ENCODE measurements around the gene ACOXL. TPM values are rescaled to one million over a fixed set of nuclear protein-coding genes. Genes with fewer than 3 reads are reported as not detected.

ACOXL gene
- total RNA-seq, 1 donor from 2014 or later = 0.58 TPM

DNA sequence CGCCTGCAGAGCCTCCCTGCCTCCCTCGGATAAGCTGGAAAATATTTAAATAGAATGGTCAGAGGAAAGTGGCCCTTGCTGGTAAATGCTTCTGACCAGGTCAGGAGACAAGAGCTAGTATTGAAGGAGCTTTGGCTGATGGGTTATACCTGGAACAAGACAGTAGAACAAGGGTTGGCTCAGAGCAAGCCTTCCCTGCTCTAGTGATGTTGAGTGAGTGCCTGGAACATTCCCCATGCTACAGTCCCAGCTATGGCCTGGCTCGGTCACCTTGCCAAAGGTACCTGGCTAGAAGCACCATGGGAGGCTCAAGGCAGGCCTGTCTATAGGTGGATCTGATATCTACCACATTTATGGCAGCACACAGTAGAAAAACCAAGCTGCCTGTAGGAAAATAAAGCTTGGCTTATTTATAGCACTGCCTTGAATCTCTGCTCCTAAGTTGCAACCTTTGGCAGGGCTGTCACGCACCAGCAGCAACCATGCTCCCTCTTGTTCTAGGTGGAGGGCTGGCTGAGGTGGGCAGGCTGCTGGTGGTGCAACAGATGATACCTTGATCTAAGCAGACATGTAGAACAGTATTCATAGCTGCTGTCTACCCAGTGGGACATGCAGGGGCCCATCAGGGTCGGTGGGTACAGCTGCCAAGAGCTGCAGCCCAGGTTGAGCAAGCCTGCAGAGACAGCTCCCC is 321.6 kb downstream of the ACOXL start:
- H3K27me3 ChIP-seq (ENCODE audit: control insufficient read depth, insufficient read depth, low read length) = no peaks in the 10 kb centered on the region
- TF ChIP-seq, protein P1, sequence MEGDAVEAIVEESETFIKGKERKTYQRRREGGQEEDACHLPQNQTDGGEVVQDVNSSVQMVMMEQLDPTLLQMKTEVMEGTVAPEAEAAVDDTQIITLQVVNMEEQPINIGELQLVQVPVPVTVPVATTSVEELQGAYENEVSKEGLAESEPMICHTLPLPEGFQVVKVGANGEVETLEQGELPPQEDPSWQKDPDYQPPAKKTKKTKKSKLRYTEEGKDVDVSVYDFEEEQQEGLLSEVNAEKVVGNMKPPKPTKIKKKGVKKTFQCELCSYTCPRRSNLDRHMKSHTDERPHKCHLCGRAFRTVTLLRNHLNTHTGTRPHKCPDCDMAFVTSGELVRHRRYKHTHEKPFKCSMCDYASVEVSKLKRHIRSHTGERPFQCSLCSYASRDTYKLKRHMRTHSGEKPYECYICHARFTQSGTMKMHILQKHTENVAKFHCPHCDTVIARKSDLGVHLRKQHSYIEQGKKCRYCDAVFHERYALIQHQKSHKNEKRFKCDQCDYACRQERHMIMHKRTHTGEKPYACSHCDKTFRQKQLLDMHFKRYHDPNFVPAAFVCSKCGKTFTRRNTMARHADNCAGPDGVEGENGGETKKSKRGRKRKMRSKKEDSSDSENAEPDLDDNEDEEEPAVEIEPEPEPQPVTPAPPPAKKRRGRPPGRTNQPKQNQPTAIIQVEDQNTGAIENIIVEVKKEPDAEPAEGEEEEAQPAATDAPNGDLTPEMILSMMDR (IDR thresholded peaks at IDR 0.05; ENCODE audit: insufficient read depth, low read length, poor library complexity, severe bottlenecking) = no peak
- DNase-seq (ENCODE audit: low read depth) = no peak
- no peaks in the 10 kb centered on the region for H3K36me3 ChIP-seq (ENCODE audit: control insufficient read depth, insufficient read depth, low read length)
- H3K4me3 ChIP-seq (ENCODE audit: low read depth, low read length) = no peak overlapping the region

DNA sequence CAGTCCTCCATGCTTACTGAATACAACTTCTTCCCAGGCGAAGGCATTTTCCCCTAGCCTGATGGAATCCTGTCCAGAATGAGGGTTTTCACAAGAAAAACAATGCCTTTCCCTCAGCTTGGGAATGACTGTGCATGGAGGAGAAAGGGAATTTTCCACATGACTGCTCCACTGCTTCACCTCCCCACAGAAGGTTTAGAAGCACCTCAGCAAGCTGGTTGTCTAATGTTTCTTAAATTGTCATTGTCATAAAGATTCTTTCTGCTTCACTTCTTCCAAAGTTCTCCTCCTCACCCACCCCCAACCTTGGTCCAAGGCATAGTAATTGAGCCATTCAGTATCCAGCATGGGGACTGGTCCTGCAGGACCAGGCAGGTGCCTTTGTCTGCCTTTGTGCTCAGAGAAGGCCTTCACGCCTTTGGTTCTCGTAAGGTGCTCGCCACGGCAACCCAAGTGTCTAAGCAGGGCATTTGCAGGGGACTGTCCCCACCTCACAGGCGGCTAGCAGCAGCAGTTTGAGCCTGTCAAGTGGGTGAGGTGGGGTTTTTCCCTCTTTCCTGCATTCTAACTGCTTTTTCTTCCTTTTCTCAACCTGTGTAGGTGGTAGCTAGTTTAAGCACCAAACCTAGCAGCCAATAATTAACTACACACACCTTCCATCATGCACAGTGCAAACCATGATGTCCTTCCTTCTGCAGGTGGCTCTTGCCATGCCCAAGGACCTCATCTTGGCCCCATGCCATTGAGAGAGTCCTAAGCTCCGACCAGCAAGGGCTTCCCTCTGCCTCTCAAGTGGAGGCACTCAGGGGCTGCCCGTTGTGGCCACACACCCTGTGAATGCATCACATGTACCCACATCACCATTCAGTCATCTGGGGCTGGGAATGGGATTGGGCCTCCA is 322.7 kb downstream of the ACOXL start:
- peak; percentile 81 for DNase-seq (ENCODE audit: low read depth)
- Histone ChIP-seq H3K27me3 (ENCODE audit: control insufficient read depth, insufficient read depth, low read length) (no peaks in the 10 kb centered on the region), H3K4me3 (ENCODE audit: low read depth, low read length) (no peak overlapping the region), H3K36me3 (ENCODE audit: control insufficient read depth, insufficient read depth, low read length) (no peaks in the 10 kb centered on the region)
- TF ChIP-seq, protein P1 (IDR thresholded peaks at IDR 0.05; ENCODE audit: insufficient read depth, low read length, poor library complexity, severe bottlenecking) = no peak

DNA sequence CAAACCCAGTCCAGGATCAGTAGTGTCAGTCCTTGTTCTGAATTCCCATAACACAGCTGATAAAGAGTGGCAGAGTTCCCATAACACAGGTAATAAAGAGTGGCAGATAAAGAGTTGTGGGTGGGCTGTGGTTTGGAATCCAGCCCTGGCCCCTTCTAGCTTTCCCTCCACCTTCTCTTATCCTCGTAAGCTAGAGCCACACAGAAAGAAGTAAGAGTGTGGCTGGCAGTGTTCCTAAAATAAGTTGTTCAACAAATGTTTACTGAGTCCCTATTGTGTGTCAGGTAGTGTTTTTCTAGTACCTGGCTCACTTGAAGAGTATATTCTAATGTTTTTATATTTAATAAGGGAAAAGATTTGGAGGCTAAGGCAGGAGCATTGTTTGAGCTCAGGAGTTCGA is 323.4 kb downstream of the ACOXL start:
- TF ChIP-seq, protein P1 (IDR thresholded peaks at IDR 0.05; ENCODE audit: insufficient read depth, low read length, poor library complexity, severe bottlenecking) = no peak
- no peak overlapping the region for H3K4me3 ChIP-seq (ENCODE audit: low read depth, low read length)
- H3K36me3 ChIP-seq (ENCODE audit: control insufficient read depth, insufficient read depth, low read length) = no peaks in the 10 kb centered on the region
- H3K27me3 ChIP-seq (ENCODE audit: control insufficient read depth, insufficient read depth, low read length) = no peaks in the 10 kb centered on the region
- no peak for DNase-seq (ENCODE audit: low read depth)

DNA sequence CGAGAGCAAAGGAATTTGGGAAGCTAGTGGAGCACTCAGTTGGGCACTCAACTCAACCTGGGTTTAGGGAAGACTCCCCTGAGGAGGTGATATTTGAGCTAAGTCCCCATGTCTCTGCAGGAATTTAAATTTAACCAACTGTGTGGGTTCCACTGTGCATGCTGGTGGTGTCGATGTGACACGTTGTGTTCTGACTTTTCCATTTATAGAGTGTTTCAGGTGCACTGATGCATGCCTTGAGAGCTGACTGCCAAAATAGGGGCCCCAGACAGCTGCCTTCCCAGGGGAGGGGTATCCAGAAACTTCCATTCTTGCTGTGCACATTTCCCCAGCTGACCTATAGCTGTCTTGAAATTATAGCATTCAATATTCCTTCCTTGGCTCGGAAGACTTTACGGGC is 324.7 kb downstream of the ACOXL start:
- H3K27me3 ChIP-seq (ENCODE audit: control insufficient read depth, insufficient read depth, low read length) = no peaks in the 10 kb centered on the region
- DNase-seq (ENCODE audit: low read depth) = no peak
- H3K4me3 ChIP-seq (ENCODE audit: low read depth, low read length) = no peak overlapping the region
- H3K36me3 ChIP-seq (ENCODE audit: control insufficient read depth, insufficient read depth, low read length) = no peaks in the 10 kb centered on the region
- TF ChIP-seq, protein P1 (IDR thresholded peaks at IDR 0.05; ENCODE audit: insufficient read depth, low read length, poor library complexity, severe bottlenecking) = no peak

DNA sequence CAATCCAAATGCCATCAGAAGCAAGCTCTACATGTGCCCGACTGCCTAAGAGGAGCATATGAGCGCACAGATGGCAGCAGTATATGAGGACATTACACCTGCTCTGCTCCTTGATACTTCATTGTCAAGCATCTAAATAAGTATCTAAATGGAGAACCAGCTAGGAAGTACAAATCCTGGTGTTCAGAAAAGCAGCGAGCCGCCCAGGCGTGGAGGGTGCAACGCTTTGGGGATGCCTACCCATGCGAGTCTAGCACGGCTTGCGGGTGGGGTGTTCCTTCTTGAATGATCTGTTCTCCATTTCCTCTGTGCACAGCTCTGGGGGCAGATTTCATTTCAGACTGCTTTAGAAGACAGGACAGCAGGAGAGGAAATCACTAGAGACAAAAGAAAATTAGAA is 325.3 kb downstream of the ACOXL start:
- no peaks in the 10 kb centered on the region for H3K36me3 ChIP-seq (ENCODE audit: control insufficient read depth, insufficient read depth, low read length)
- DNase-seq (ENCODE audit: low read depth) = no peak
- H3K4me3 ChIP-seq (ENCODE audit: low read depth, low read length) = no peak overlapping the region
- TF ChIP-seq, protein P1 (IDR thresholded peaks at IDR 0.05; ENCODE audit: insufficient read depth, low read length, poor library complexity, severe bottlenecking) = no peak
- no peaks in the 10 kb centered on the region for H3K27me3 ChIP-seq (ENCODE audit: control insufficient read depth, insufficient read depth, low read length)

All from kidney epithelial cell (primary cell).